Endothelial cell of umbilical vein (primary cell): ENCODE measurements around the gene ADGRG4. TPM values are rescaled to one million over a fixed set of nuclear protein-coding genes. Genes with fewer than 3 reads are reported as not detected.

Experiments
- BruUV-seq: library from RNA; stranded (reverse); fragments of 400-500 nt; replicated peaks from 2 replicates; lab custom pipeline; 2021; lab: Mats Ljungman, UMichigan
- CTCF ChIA-PET: fragments of 300-600, 350-600 bp; sonication (Branson Sonifier 250); formaldehyde crosslinking; loops from one replicate; lab custom pipeline; 2021; ENCODE audit warnings: antibody characterized with exemption, inconsistent platforms; lab: Charles Lee
- POLR2A ChIA-PET: fragments of 300-600, 350-600 bp; sonication (Branson Sonifier 250); formaldehyde crosslinking; loops from one replicate; lab custom pipeline; 2021; ENCODE audit warnings: antibody characterized with exemption, inconsistent platforms; lab: Charles Lee
- DNase-seq: peaks from one replicate; pipeline ENCODE4 v3.0.0-alpha.2; 2011; ENCODE audit warnings: low read depth, low spot score
- FAIRE-seq: peaks from 2 replicates; lab custom pipeline; 2011; peaks lifted over from hg19 to GRCh38; lab: Jason Lieb, UNC
- H2AFZ ChIP-seq: 2 replicates; pipeline ENCODE4 v1.6.0; 2012; ENCODE audit warnings: low read depth, low read length, control low read depth, inconsistent platforms
- H3K27ac ChIP-seq: 2 replicates; pipeline ENCODE4 v1.5.1; 2011; ENCODE audit warnings: low read depth, mild to moderate bottlenecking, control low read depth, low read length, moderate library complexity; ENCODE audit not compliant: insufficient read depth
- H3K27me3 ChIP-seq, 2 experiments: 2 replicates each; pipeline versions ENCODE4 v1.6.0 to v1.6.1; 2011; ENCODE audit warnings: low read length in 2 of 2, mixed read lengths in 1 of 2; ENCODE audit not compliant: control insufficient read depth in 2 of 2, insufficient read depth in 2 of 2
- H3K36me3 ChIP-seq, 2 experiments: 2 replicates in 1 of 2; 3 replicates in 1 of 2; pipeline ENCODE4 v1.5.1; 2011; ENCODE audit warnings: low read length in 2 of 2, mild to moderate bottlenecking in 1 of 2, moderate library complexity in 1 of 2; ENCODE audit not compliant: control insufficient read depth in 2 of 2, insufficient read depth in 2 of 2; ENCODE audit errors: extremely low read depth in 1 of 2
- H3K4me1 ChIP-seq: 3 replicates; pipeline ENCODE4 v1.5.1; 2011; ENCODE audit warnings: mild to moderate bottlenecking, low read length; ENCODE audit not compliant: control insufficient read depth, insufficient read depth; ENCODE audit errors: extremely low read depth
- H3K4me2 ChIP-seq: 2 replicates; pipeline ENCODE4 v1.6.1; 2011; ENCODE audit warnings: low read length, control low read depth, mixed read lengths; ENCODE audit not compliant: insufficient read depth
- H3K4me3 ChIP-seq, 3 experiments: fragments of 200-600 bp in 1 of 3; sonication (generic), shearing (Covaris generic) in 1 of 3; replicated peaks in 1 of 3; 2 replicates each; pipeline ENCODE4 v1.5.1; 2011 to 2016; ENCODE audit warnings: control low read depth in 3 of 3, low read length in 3 of 3, mild to moderate bottlenecking in 2 of 3, inconsistent platforms in 1 of 3, low read depth in 1 of 3, moderate library complexity in 1 of 3; ENCODE audit not compliant: insufficient read depth in 1 of 3
- H3K79me2 ChIP-seq: 2 replicates; pipeline ENCODE4 v1.6.0; 2012; ENCODE audit warnings: low read length, inconsistent platforms; ENCODE audit not compliant: control insufficient read depth, insufficient read depth
- H3K9ac ChIP-seq: replicated peaks from 2 replicates; pipeline ENCODE3; 2011; ENCODE audit warnings: low read length, control low read depth; ENCODE audit not compliant: insufficient read depth; ENCODE audit errors: extremely low read depth
- H3K9me1 ChIP-seq: replicated peaks from 3 replicates; pipeline ENCODE4 v1.6.0; 2011; ENCODE audit warnings: mild to moderate bottlenecking, low read length; ENCODE audit not compliant: control insufficient read depth, insufficient read depth; ENCODE audit errors: extremely low read depth
- H3K9me3 ChIP-seq: replicated peaks from 2 replicates; pipeline ENCODE4 v1.5.1; 2012; ENCODE audit warnings: low read length, inconsistent platforms; ENCODE audit not compliant: control insufficient read depth, insufficient read depth
- H4K20me1 ChIP-seq: replicated peaks from 2 replicates; pipeline ENCODE3; 2011; ENCODE audit warnings: mild to moderate bottlenecking, low read length; ENCODE audit not compliant: control insufficient read depth, insufficient read depth; ENCODE audit errors: extremely low read depth
- CTCF ChIP-seq, 2 donors: IDR thresholded peaks; 1 replicate in 1 of 2; 2 replicates in 1 of 2; pipeline ENCODE4 v1.5.1; 2011; ENCODE audit warnings: low read length in 2 of 2, mild to moderate bottlenecking in 2 of 2, moderate library complexity in 2 of 2, control low read depth in 1 of 2, inconsistent platforms in 1 of 2, low read depth in 1 of 2; ENCODE audit not compliant: insufficient read depth in 1 of 2; ENCODE audit errors: extremely low read depth in 1 of 2
- EZH2 ChIP-seq: IDR thresholded peaks from 2 replicates; pipeline ENCODE4 v1.6.1; 2012; ENCODE audit warnings: borderline replicate concordance, low read depth, mild to moderate bottlenecking, moderate library complexity, low read length, inconsistent platforms; ENCODE audit not compliant: severe bottlenecking
- FOS ChIP-seq: IDR thresholded peaks from 2 replicates; pipeline ENCODE4 v1.6.1; 2011; ENCODE audit warnings: mild to moderate bottlenecking, low read length, moderate library complexity, borderline replicate concordance; ENCODE audit not compliant: insufficient read depth
- GATA2 ChIP-seq: IDR thresholded peaks from 2 replicates; pipeline ENCODE4 v1.7.0; 2011; ENCODE audit warnings: low read depth, mild to moderate bottlenecking, moderate library complexity, mixed read lengths, low read length; ENCODE audit not compliant: insufficient read length, insufficient read depth
- JUN ChIP-seq: IDR thresholded peaks from 2 replicates; pipeline ENCODE4 v1.6.1; 2011; ENCODE audit warnings: borderline replicate concordance, low read depth; ENCODE audit not compliant: insufficient read length, insufficient read depth
- MAX ChIP-seq: IDR thresholded peaks from 2 replicates; pipeline ENCODE4 v1.6.1; 2011; ENCODE audit not compliant: insufficient read depth, insufficient read length
- MYC ChIP-seq: IDR thresholded peaks from one replicate; pipeline ENCODE4 v1.6.1; 2011; ENCODE audit warnings: mild to moderate bottlenecking, low read depth, low read length
- POLR2A ChIP-seq: IDR thresholded peaks from 2 replicates; pipeline ENCODE4 v1.6.1; 2012; ENCODE audit warnings: low read depth, mild to moderate bottlenecking, control low read depth, low read length
- POLR2AphosphoS5 ChIP-seq: IDR thresholded peaks from 2 replicates; pipeline ENCODE4 v1.6.1; 2012; ENCODE audit warnings: low read depth, mild to moderate bottlenecking, control low read depth, low read length, moderate library complexity; ENCODE audit not compliant: insufficient read depth
- dilution Hi-C: fragments of 300-500 bp; cut with MboI; formaldehyde crosslinking; loops from one replicate; pipeline ENCODE4 v1.15.0; 2019; ENCODE audit warnings: low sequenced_read_pairs; ENCODE audit not compliant: extremely low pct_ligation_motif_present
- intact Hi-C: fragments of 100-400 bp; cut with micrococcal nuclease; formaldehyde crosslinking; loops from one replicate; pipeline ENCODE4 v1.10.0; 2022
- polyA plus RNA-seq, 4 experiments: library from polyadenylated mRNA; depleted of rRNA in 3 of 4; stranded (reverse) in 3 of 4; unstranded in 1 of 4; fragments of >200 nt; gene quantifications; 2 replicates each; pipeline versions ENCODE4 v1.2.1 to v1.2.3, GENCODE V29; 2011 to 2012; ENCODE audit warnings: missing spikeins in 1 of 4
- total RNA-seq: library from RNA; stranded (reverse); gene quantifications from 2 replicates; pipeline ENCODE4 v1.2.3, GENCODE V29; 2021

ADGRG4 gene
- total and polyA plus RNA-seq, 2 donors (not counting 3 experiments of a cell fraction or from before 2014, with no cell fraction given): 0.04 to 0.08 TPM

- H4K20me1 ChIP-seq: no peaks in the 10 kb centered on the region
- no TSS peak for BruUV-seq
- H2AFZ ChIP-seq: no peak overlapping the region
- H3K4me3 ChIP-seq: no peak overlapping the region
- no peaks in the 10 kb centered on the region for H3K4me1 ChIP-seq
- no peaks in the 10 kb centered on the region for H3K36me3 ChIP-seq
- no peaks in the 10 kb centered on the region for H3K9me3 ChIP-seq
- H3K27me3 ChIP-seq: no peaks in the 10 kb centered on the region
- no peak for TF ChIP-seq JUN
- TF ChIP-seq FOS: no peak
- TF ChIP-seq POLR2A: no peak
- TF ChIP-seq GATA2: no peak
- TF ChIP-seq MYC: no peak
- TF ChIP-seq CTCF (IDR thresholded peaks at IDR 0.05; ENCODE audit: extremely low read depth in 1 of 2, insufficient read depth in 1 of 2, low read depth in 1 of 2, low read length in 2 of 2): no peak
- no peak for TF ChIP-seq EZH2
- no peak for TF ChIP-seq POLR2AphosphoS5
- no peak for TF ChIP-seq MAX
- H3K9me1 ChIP-seq: no peaks in the 10 kb centered on the region
- intact Hi-C loops: no loop called here
- no peaks in the 10 kb centered on the region for H3K79me2 ChIP-seq
- CTCF ChIA-PET: interaction anchor here (0.9 kb wide), 1 partner anchor 16 kb away, joined by 4 read pairs; no protein-coding TSS in a partner anchor
- H3K4me2 ChIP-seq: no peak overlapping the region
- no peak for FAIRE-seq
- POLR2A ChIA-PET: no interaction called here
- DNase-seq: no peak
- H3K27ac ChIP-seq: no peak overlapping the region
- dilution Hi-C loops: no loop called here
- no peak overlapping the region for H3K9ac ChIP-seq
Measured at GRCh38 chrX:136353526-136354093, 52.8 kb downstream of the ADGRG4 start.
